Spleen (tissue), 7 donors: ENCODE results near the gene MRPL57.

Experiments
- CTCF ChIP-seq, 11 experiments: fragments of 200-600 bp in 7 of 11; fragments of 450-650 bp in 4 of 11; sonication (generic) in 4 of 11; IDR thresholded peaks in 8 of 11; conservative IDR thresholded peaks in 3 of 11; 1 replicate in 7 of 11; 2 replicates in 4 of 11; pipeline versions ENCODE4 v1.4.0 to v1.8.0; 2016 to 2021; ENCODE audit warnings: antibody characterized with exemption in 11 of 11, inconsistent platforms in 4 of 11, mild to moderate bottlenecking in 1 of 11
- POLR2A ChIP-seq, 3 donors: fragments of 450-650 bp; IDR thresholded peaks; one replicate each; pipeline ENCODE4 v1.5.1; 2017; ENCODE audit warnings: antibody characterized with exemption in 3 of 3, mild to moderate bottlenecking in 1 of 3
- POLR2AphosphoS5 ChIP-seq, 3 donors: sonication (generic); formaldehyde crosslinking; IDR thresholded peaks; one replicate each; pipeline ENCODE4 v1.5.1; 2017; ENCODE audit warnings: antibody characterized with exemption in 3 of 3
- donor health status: DM: no; HTN: no; CAD: no; lungs with moderate emphysema.
- donor health status: DM: no; HTN: no; CAD: no.
- donor health status: DM: no; HTN: no; CAD: no.

- TF ChIP-seq CTCF (IDR thresholded peaks at IDR 0.05 in 8 of 11, conservative IDR thresholded peaks at IDR 0.05 in 3 of 11) (no peak), POLR2A (IDR thresholded peaks at IDR 0.05) (no peak), POLR2AphosphoS5 (IDR thresholded peaks at IDR 0.05) (no peak)
Observed at GRCh38 chr13:21181671-21182070, 5.2 kb downstream of the MRPL57 start.
